BE2C (cell line): ENCODE results near the gene SMAD3.

Source experiments
- DNase-seq: peaks from one replicate; pipeline ENCODE4 v3.0.0-alpha.2; 2020
- H3K27me3 ChIP-seq: fragments of 250-450 bp; sonication (Bioruptor Pico); 2 replicates; pipeline ENCODE4 v1.5.1; 2020; ENCODE audit warnings: mild to moderate bottlenecking
- H3K36me3 ChIP-seq: fragments of 250-450 bp; sonication (Bioruptor Pico); 2 replicates; pipeline ENCODE4 v1.5.1; 2020; ENCODE audit warnings: mild to moderate bottlenecking
- H3K4me1 ChIP-seq: fragments of 250-450 bp; sonication (Bioruptor Pico); 2 replicates; pipeline ENCODE4 v1.5.1; 2020
- H3K4me3 ChIP-seq: 2 replicates; pipeline ENCODE4 v1.5.1; 2011; ENCODE audit warnings: low read depth, low read length
- H3K9me3 ChIP-seq: fragments of 250-450 bp; sonication (Bioruptor Pico); 2 replicates; pipeline ENCODE4 v1.5.1; 2020
- TF ChIP-seq, protein P1 (sequence below): IDR thresholded peaks from 2 replicates; pipeline ENCODE4 v1.5.1; 2012; ENCODE audit warnings: mild to moderate bottlenecking, low read depth, low read length

SMAD3 gene

DNA sequence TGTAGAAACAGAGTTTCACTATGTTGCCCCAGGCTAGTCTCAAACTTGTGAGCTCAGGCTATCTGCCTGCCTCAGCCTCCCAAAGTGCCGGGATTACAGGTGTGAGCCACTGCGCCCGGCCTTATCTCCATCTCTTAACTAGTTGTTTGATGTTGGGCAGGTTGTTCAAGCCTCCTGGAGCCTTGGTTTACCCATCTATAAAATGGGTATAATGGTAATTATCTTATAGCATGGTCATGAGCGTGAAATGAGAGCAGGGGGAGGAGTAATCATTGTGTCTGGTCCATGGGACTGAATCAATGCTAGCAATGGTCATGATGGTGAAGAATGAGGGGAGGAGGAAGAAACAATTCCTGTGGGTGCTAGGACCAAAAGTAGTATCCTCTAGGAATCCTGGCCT lies 32.0 kb downstream of the SMAD3 start:
- TF ChIP-seq, protein P1, sequence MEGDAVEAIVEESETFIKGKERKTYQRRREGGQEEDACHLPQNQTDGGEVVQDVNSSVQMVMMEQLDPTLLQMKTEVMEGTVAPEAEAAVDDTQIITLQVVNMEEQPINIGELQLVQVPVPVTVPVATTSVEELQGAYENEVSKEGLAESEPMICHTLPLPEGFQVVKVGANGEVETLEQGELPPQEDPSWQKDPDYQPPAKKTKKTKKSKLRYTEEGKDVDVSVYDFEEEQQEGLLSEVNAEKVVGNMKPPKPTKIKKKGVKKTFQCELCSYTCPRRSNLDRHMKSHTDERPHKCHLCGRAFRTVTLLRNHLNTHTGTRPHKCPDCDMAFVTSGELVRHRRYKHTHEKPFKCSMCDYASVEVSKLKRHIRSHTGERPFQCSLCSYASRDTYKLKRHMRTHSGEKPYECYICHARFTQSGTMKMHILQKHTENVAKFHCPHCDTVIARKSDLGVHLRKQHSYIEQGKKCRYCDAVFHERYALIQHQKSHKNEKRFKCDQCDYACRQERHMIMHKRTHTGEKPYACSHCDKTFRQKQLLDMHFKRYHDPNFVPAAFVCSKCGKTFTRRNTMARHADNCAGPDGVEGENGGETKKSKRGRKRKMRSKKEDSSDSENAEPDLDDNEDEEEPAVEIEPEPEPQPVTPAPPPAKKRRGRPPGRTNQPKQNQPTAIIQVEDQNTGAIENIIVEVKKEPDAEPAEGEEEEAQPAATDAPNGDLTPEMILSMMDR: no peak
- H3K4me1 ChIP-seq: peaks cover 8% of the 10 kb centered on the region; the same call in 1 of the 2 replicates
- no peaks in the 10 kb centered on the region for H3K36me3 ChIP-seq
- no peaks in the 10 kb centered on the region for H3K27me3 ChIP-seq
- no peaks in the 10 kb centered on the region for H3K9me3 ChIP-seq
- no peak for DNase-seq
- H3K4me3 ChIP-seq: no peak overlapping the region

GRCh38 chr15:67097930-67098740 lies 32.7 kb downstream of the SMAD3 start:
- TF ChIP-seq, protein P1: no peak
- no peaks in the 10 kb centered on the region for H3K9me3 ChIP-seq
- no peaks in the 10 kb centered on the region for H3K36me3 ChIP-seq
- peaks cover 5% of the 10 kb centered on the region; the same call in 1 of the 2 replicates for H3K4me1 ChIP-seq
- no peak for DNase-seq
- no peak overlapping the region for H3K4me3 ChIP-seq
- no peaks in the 10 kb centered on the region for H3K27me3 ChIP-seq

DNA sequence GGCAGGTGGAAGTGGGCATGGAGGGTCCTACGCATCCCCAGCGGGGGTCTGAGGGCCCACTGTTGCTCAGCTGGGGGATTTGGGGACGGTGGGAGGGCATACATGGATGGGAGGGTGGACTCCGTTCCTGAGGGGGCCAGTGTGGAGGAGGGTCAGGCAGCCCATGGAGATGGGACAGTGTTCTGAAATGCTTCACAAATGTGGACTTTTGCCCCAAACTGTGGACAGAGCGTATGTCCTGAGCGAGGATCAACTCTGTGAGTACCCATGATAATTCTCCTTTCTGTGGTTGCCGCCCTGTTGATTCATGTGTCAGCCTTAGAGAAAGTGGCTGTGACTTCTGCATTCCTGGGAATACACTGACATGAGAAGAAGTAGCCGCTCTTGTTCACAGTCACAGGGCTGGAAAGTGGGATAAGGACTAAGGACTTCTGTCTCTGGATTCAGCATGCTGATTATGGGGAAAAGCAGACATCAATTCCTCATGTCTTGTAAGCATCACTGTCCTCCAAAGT lies 33.4 kb downstream of the SMAD3 start:
- no peaks in the 10 kb centered on the region for H3K36me3 ChIP-seq
- H3K4me1 ChIP-seq: peaks cover 5% of the 10 kb centered on the region; the same call in 1 of the 2 replicates
- no peaks in the 10 kb centered on the region for H3K9me3 ChIP-seq
- TF ChIP-seq, protein P1: no peak
- H3K4me3 ChIP-seq: no peak overlapping the region
- DNase-seq: no peak
- H3K27me3 ChIP-seq: no peaks in the 10 kb centered on the region

DNA sequence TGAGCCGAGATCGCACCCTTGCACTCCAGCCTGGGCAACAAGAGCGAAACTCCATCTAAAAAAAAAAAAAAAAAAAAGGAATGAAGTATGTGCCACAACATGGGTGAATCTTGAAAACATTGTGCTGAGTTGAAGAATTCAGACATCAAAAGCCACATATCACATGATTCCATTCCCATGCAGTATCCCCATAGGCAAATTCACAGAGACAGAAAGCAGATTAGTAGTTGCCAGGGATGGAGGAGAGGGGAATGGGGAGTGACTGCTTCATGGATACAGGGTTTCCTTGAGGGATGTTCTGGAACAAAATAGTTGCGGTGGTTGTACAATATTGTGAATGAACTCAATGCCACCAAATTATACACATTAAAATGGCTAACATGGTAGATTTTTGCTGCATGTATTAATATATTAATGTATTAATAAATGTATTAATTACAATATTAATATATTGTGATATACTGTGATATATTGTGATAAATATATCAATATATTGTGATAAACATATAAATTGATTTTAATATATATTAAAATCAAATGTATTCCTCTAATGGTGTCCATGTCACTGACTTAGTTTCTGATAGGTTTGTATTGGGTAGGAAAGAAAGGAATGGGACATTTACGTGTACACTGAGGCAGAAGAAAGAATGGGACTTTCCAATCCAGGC lies 34.9 kb downstream of the SMAD3 start:
- TF ChIP-seq, protein P1: no peak

GRCh38 chr15:67100801-67101581 lies 35.6 kb downstream of the SMAD3 start:
- no peaks in the 10 kb centered on the region for H3K27me3 ChIP-seq
- no peak overlapping the region for H3K4me3 ChIP-seq
- H3K4me1 ChIP-seq: peaks cover 5% of the 10 kb centered on the region; the same call in 1 of the 2 replicates
- no peak for DNase-seq
- H3K36me3 ChIP-seq: no peaks in the 10 kb centered on the region
- TF ChIP-seq, protein P1: no peak
- no peaks in the 10 kb centered on the region for H3K9me3 ChIP-seq

More for the DNA sequence above, 34.9 kb downstream of the SMAD3 start:
- no peaks in the 10 kb centered on the region for H3K9me3 ChIP-seq
- DNase-seq: no peak
- H3K4me3 ChIP-seq: no peak overlapping the region
- no peaks in the 10 kb centered on the region for H3K27me3 ChIP-seq
- H3K36me3 ChIP-seq: no peaks in the 10 kb centered on the region
- H3K4me1 ChIP-seq: peaks cover 5% of the 10 kb centered on the region; the same call in 1 of the 2 replicates
